GM12891 (cell line): ENCODE results near the gene PRKCSH.
"Not testable (repeated sequence)": the region's sequence is repeated elsewhere in the genome, so short reads cannot be mapped to it uniquely, and the experiment has no call there.

ENCODE experiments used
- DNase-seq: peaks from one replicate; pipeline ENCODE4 v3.0.0; 2011; ENCODE audit warnings: low spot score; ENCODE audit not compliant: insufficient read length
- FAIRE-seq: peaks from 2 replicates; lab custom pipeline; 2011; peaks lifted over from hg19 to GRCh38; lab: Jason Lieb, UNC
- PAX5 ChIP-seq: IDR thresholded peaks from 2 replicates; pipeline ENCODE4 v1.6.1; 2011; ENCODE audit warnings: low read length, moderate library complexity, mild to moderate bottlenecking; ENCODE audit not compliant: insufficient read depth, severe bottlenecking
- POLR2A ChIP-seq: IDR thresholded peaks from 2 replicates; pipeline ENCODE4 v1.6.1; 2011; ENCODE audit warnings: low read depth, low read length, control low read depth
- POLR2AphosphoS5 ChIP-seq: IDR thresholded peaks from 2 replicates; pipeline ENCODE4 v1.6.1; 2011; ENCODE audit warnings: low read depth, low read length, control low read depth
- POU2F2 ChIP-seq: IDR thresholded peaks from 2 replicates; pipeline ENCODE4 v1.6.1; 2011; ENCODE audit warnings: low read depth, mild to moderate bottlenecking, control low read depth, low read length, moderate library complexity
- SPI1 ChIP-seq: IDR thresholded peaks from 2 replicates; pipeline ENCODE4 v1.6.1; 2011; ENCODE audit warnings: low read depth, low read length, control low read depth
- TAF1 ChIP-seq: IDR thresholded peaks from 2 replicates; pipeline ENCODE4 v1.6.1; 2011; ENCODE audit warnings: low read depth, low read length, control low read depth

Gene PRKCSH

GRCh38 chr19:11404588-11405222 lies 30.7 kb upstream of the PRKCSH start:
- FAIRE-seq (no peak), DNase-seq (no peak)
- TF ChIP-seq SPI1 (no peak), POLR2AphosphoS5 (no peak), PAX5 (no peak), POU2F2 (no peak), TAF1 (no peak), POLR2A (no peak)

DNA sequence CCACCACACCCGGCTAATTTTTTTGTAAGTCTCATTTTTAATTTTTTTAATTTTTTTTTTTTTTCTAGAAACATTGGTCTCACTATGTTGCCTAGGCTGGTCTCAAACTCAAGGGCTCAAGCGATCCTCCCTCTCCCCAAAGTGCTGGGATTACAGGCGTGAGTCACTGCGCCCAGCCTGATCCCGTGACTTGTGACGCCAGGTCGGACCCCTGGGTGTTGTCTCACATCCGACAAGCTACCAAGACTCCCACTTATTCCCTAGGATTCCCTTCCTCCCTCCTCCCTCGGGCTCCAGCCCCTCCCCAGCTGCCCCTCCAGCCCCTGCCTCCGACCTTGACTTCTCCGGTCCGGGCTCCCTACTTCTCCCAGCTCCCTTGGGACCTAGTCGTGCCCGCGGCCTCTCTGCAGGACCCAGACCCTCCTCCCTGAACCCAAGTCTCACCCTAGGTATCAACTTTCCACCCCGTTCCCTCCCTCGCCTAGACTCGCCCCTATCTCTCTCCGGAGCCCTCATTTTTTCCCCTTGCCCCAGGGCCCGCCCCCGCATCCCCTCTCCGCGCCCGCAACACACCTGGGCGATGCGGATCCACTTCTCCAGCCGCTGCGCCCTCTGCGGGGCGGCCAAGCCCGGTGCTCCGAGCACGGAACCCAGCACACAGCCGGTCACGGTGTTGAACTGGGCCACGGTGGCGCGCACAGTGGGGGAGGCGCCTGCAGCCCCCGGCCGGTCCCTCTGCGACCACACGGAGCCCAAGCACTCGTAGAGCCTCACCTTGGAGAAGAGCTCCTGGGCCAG lies 29.4 kb upstream of the PRKCSH start:
- no peak for TF ChIP-seq POU2F2
- no peak for TF ChIP-seq POLR2A
- no peak for TF ChIP-seq PAX5
- no peak for TF ChIP-seq SPI1
- TF ChIP-seq POLR2AphosphoS5: no peak
- TF ChIP-seq TAF1: no peak
- no peak for FAIRE-seq
- no peak for DNase-seq

- not testable (repeated sequence) for DNase-seq, FAIRE-seq
These were observed 28.7 kb upstream of the PRKCSH start for GRCh38 chr19:11406703-11407236.

DNA sequence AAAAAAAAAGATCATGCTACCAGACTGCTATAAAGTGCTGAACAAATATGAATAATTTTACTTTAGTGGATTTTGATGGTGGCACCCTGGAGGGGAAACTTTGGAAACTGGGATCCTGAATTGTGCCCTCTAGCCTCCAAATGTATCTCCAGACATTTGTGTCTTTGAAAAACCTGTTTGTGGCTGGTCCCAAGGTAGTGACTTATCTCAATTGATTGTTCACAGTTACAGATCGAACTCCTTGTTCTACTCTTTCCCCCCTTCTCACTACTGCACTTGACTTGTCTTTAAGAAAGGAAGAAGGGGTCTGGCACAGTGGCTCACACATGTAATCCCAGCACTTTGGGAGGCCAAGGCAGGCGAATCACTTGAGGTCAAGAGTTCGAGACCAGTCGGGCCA lies 26.8 kb upstream of the PRKCSH start:
- TF ChIP-seq POLR2AphosphoS5 (no peak), TAF1 (no peak)
- FAIRE-seq (peak; percentile 52), DNase-seq (no peak)

DNA sequence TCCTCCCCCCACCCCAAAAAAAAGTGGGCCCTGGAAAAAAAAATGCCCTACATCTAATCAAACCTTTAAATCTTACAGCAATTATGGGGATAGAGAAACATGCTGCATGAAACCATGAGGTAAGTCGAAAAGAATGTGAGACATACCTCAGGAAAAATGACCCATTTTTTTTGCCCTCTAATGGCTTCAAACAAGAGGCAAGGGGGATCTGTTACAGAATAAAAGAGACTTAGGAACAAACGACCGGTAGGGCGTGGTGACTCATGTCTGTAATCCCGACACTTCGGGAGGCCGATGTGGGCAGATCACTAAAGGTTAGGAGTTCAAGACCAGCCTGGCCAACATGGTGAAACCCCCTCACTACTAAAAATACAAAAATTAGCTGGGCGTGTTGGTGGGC lies 24.8 kb upstream of the PRKCSH start:
- FAIRE-seq (no peak), DNase-seq (no peak)

DNA sequence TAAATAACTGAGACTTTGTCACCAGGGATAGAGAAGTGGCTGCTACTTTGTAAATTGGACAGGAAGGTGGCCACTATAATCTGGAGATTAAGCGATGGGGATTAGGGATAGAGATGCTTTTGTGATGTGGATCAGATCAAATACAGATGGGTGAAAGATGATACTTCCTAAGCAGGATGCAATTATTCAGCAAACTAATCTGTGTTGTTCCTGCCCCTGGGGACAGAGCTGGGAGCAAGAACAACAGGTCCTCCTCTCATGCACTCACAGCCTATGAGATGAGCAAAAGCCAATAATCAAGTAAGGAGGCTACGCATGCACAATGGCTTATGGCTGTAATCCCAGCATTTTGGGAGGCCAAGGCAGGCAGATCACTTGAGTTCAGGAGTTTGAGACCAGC lies 20.9 kb upstream of the PRKCSH start:
- no peak for DNase-seq
- FAIRE-seq: no peak
- no peak for TF ChIP-seq PAX5

More for the DNA sequence above, 24.8 kb upstream of the PRKCSH start:
- no peak for TF ChIP-seq POU2F2
- TF ChIP-seq PAX5: no peak

DNA sequence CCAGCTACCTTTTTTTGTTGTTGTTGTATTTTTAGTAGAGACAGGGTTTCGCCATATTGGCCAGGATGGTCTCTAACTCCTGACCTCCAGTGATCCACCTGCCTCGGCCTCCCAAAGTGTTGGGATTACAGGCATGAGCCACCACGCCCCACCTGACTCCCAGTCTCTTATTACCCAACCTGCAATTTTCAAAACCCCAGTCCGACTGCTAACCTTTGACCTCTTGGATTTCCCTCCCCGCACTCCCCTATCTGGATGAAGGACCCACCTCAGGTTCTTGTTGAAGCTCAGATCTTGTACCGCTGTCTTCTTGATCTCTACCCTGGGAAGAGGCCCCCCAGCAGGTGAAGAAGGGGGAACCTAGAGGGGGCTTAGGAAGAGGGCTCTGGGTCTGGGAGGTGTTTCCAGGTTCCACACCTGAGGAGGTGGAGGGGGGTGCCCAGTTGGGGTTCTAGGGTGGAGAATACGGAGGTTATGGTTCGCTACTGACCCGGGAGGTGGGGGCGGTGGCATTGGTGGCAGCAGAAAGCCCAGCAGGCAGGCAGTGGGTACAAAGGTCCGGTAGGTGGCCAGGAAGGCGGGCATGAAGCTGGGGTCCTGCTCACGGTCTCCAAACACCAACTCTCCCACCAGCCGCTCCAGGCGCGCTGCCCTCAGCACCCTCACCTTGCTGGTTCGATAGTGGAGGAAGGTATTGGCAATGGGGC lies 18.9 kb upstream of the PRKCSH start:
- DNase-seq: no peak
- no peak for TF ChIP-seq SPI1
- TF ChIP-seq POLR2A: no peak
- no peak for TF ChIP-seq PAX5
- TF ChIP-seq POLR2AphosphoS5: no peak
- TF ChIP-seq TAF1: no peak
- no peak for TF ChIP-seq POU2F2
- no peak for FAIRE-seq

GRCh38 chr19:11418094-11418548 lies 17.3 kb upstream of the PRKCSH start:
- TF ChIP-seq SPI1: no peak
- TF ChIP-seq TAF1: no peak
- no peak for TF ChIP-seq POLR2A
- no peak for TF ChIP-seq PAX5
- TF ChIP-seq POLR2AphosphoS5: no peak
- TF ChIP-seq POU2F2: no peak
- FAIRE-seq (no peak), DNase-seq (no peak)

- TF ChIP-seq POLR2A: no peak
- TF ChIP-seq POU2F2: no peak
- no peak for TF ChIP-seq SPI1
- no peak for TF ChIP-seq POLR2AphosphoS5
- TF ChIP-seq PAX5: no peak
- no peak for TF ChIP-seq TAF1
- no peak for DNase-seq
- FAIRE-seq: no peak
These were observed 16.6 kb upstream of the PRKCSH start, which contains the start of gene RGL3 for GRCh38 chr19:11418549-11419506. RGL3 (minus strand) TSS chr19:11419314; CDS start chr19:11419278, 36 bp downstream.
